Stimulated activated CD8-positive, alpha-beta memory T cell treated with anti-CD3 and anti-CD28 coated beads, Interleukin-2, amount 100 ng/mL, for 1 hour (primary cell): ENCODE measurements around the gene LINC01488.

Experiments used
- DNase-seq, 2 donors: peaks; one replicate each; pipeline ENCODE4 v3.0.0-alpha.2; 2020; ENCODE audit warnings: low read depth in 2 of 2

Gene LINC01488

DNA sequence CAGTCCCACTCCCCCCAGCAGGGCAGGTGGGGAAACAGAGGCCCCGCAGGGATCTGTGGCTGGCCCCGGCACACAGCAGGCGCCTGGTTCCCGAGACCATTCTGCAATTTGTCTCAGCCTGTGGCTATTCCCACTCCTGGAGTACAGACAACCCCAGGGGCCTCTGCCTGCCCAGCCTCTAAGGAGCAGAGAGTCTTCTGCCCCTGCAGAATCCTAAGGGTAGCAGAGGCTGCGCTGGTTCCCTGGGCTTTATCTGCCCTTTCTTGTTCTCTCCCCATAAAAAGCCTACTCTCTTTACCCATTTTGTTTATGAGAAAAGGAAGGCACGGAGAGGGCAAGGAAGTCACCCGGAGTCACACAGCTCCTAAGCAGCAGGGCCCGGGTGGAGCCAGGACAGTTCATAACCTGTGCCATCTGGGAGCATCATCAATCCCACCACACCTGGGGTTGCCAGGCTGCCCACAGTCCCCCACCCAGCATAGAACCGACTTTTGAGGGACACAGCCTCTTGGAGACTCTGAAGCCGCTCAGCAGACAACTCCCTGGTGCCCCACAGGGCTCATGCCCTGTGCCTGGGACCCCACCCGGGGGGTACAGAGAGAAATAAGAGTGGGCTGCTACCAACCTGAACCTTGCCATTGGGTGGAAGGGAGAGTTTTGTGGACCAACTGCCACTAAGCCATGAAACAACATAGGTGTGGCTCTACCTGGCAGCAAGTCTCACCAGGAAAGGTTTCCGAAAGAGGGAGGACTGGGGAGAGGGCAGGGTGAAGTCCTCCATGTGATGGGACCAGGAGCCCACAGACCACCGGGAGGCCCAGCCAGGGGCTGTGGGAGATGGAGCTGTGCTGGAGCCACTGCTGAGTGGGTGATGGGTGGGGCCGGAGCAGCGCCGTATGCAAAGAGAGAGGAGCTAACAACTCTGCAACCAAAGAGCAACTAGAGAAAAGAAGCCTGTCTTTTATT, 17.2 kb upstream of the LINC01488 start:
- DNase-seq = no peak

DNA sequence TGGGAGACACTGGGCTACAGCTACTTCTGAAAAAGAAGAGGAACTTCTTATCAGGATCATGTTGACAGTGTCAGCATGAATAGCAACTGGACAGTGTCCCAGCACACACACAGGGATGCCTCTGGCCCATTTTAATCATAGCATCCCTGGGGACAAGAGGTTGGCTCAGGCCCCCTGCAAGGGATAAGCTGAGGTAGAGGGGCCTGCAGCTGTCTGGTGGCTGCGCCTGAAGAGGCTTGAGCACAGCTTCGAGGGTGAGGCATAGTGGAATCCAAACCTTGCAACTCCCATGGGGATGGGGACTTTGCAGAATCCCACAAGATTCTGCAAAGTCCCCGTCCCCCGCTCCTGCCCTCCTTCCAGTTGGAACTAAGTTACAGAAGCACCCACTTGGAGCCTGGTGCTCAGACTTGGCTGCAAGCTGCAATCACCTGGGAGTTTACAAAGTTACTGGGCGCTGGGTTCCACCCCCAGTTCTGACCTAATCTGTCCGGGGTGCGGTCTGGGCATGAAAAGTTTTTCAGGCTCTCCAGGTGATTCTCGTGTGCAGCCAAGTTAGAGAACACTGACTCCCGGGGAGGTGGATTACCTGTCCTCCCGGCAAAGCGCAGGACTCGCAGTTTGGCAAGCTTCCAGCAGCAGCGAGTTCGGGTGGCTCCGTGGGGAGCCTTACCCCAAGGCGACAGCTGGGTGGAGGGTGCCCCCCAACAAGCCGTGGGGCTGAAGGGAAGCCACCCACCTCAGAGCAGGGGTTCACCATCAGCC, 16.0 kb upstream of the LINC01488 start:
- no peak for DNase-seq

DNA sequence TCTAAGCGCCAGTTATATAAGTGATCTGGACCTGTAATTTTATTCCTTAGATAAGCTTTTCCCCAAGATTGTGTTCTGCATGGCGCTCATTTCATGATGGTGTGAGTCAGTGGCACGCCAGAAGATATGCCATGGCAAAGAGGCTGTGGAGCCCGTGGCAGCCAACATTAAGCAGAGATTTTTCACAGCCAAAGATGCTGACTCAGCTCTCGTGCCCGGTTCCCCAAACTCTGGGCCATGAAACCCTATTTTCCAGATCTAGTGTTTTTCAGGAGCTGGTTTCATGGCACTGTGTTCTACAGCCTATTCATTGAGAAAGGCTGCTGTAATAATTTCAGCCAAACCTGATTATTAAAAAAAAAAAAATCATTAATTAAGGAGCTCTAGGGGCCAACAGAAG, 15.4 kb upstream of the LINC01488 start:
- DNase-seq = no peak

- no peak for DNase-seq
Observed at GRCh38 chr11:69467196-69467595, 14.3 kb upstream of the LINC01488 start.

DNA sequence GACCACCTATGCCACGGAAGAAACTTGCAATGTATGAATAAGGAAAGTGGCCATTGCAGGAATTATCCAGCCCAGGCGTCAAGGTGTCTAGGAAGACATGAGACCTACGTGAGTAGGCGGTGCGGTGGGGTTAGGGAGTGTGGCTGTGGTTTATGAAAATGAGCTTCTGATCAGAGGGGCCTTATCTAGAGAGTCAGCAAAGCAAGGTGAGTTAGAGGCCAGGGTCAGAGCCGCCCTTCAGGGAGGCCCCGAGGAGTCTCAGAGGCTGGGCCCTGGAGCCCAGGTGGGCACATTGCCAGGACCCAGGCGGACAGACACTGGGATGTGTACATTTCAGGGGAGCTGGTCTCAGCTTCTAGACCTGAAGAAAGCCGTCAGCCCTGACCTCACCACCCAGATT, 13.8 kb upstream of the LINC01488 start:
- no peak for DNase-seq

DNA sequence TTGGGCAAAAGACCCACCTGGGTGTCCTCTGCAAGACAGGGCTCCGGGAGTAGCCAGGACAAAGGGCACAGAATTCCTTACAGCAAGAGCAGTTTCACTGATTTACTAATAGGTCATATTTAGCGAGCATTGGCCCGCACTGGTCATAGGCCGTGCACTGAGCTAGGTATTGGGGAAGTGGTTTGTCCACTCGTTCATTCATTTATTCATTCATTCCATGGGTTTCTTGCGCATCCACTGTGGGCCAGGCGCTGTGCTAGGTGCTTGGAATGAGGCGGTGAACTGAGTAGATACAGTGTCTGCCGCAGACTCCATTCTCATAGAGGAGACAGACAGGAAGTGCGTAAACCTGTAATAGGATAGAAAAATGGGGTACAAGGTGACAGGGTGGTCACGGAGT, 13.2 kb upstream of the LINC01488 start:
- no peak for DNase-seq

GRCh38 chr11:69468911-69469885, 12.3 kb upstream of the LINC01488 start:
- DNase-seq = no peak

GRCh38 chr11:69470301-69470700, 11.2 kb upstream of the LINC01488 start:
- DNase-seq = no peak

DNA sequence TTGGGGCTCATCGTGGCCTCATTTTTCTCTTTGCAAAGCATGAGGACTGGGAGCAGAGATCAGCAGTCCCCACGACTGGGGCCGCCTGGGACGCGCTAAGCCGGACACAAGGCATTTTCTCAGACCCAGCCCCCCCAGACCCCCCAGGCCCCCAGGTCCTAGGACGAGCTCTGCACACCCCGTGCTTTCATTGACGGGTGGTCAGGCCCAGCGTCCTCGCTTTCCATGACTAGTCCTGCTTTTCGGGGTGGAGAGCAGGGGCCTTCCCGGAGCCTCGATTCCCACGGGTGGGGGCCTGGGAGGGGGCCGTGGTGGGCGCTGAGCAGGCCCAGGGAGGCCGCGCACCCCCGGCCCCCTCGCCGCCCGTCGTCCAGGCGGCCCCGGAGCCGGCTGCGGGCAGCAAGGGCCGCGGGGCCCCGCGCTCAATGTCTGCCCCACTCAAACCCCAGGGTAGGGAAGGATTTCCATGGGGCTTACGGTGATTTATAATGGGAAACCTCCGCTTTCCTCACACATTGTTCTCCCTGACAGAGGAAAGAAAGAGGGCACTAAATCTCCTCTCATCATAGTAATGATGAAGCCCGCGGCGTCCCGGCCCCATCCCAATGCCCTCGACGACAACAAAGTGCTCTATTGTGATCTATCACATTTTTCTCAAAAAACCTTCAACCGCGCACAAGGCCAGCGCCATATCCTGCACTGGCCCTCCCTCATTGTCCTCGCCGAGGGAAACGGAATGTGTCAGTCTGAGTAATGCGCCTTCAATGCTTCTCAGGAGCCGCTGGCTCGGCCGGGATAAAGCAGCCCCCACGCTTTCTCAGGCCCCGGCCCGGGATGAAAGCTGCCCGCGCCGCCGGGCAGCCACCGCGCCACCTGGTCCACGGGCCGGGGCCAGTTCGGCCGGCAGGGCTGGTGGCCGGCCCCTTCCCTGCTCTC, 10.4 kb upstream of the LINC01488 start:
- DNase-seq = no peak

- no peak for DNase-seq
Observed at GRCh38 chr11:69471729-69472540, 9.5 kb upstream of the LINC01488 start.

GRCh38 chr11:69472541-69473275, 8.8 kb upstream of the LINC01488 start:
- no peak for DNase-seq

DNA sequence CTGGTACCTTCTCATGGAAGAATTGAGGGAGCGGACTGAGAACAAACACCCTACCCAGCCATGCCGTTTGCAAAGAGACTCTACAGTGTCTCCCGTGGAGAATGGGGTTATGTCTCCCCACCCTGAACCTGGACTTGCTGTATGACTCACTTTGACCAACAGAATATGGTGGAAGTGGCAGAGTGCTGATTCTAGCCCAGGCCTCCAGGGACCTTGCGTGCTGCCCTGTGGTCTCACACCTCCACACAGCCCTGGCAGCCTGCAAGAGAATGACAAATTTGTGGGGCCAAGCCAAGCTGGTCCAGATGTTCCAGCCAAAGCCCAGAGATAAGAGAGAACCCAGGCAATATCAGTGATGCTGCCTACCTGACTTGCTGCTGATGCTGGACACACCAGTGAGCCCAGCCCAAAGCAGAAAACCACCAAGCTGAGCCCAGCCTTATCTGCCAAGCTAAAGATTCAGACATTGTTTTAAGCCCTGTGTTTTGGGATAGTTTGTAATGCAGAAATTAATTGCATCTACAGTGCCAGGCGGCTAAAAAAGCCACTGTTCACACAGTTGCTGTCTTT, 8.1 kb upstream of the LINC01488 start:
- no peak for DNase-seq

GRCh38 chr11:69474736-69475135, 6.7 kb upstream of the LINC01488 start:
- no peak for DNase-seq

- no peak for DNase-seq
Observed at GRCh38 chr11:69475141-69475865, 6.2 kb upstream of the LINC01488 start.

GRCh38 chr11:69475866-69476471, 5.5 kb upstream of the LINC01488 start:
- DNase-seq = no peak

DNA sequence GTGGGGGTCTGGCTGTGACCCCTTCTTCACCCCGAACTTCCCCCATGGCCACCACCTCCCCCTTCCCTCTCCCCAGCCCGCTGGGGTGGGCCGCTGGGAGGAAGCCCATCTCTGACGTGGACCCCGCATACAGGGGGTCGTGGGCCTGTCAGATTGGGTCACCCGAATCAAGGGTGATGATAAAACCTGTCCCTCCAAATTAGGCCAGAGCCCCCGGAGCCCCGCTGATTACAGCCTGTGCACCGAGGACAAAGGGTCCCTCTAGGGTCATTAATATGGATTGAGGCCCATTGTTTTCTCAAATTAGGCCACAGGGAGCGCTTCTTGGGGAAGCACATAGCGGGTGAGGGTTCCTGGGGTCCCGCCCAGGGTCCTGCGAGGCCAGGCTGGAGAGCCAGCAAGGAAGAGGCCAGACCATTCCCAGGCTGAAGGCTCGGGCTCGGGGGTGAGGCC, 4.9 kb upstream of the LINC01488 start:
- DNase-seq = no peak

DNA sequence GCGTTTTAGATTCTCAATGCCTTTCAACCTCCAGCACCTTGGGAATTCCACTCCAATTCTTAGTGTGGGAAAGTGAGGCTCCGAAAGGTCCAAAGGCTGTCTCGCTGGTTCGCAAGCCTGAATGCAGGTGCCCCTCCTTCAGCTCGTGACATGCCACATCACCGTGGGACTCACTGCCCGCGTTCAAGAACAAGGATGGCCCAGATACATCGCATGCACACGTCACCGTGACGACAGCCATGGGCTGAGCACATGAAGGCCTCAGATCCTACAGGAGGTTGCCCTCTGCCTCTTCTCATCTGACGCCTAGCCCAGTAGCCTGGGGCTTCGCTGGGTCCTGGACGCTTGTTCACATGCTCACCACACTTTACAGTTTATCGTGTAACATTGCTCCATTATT, 4.4 kb upstream of the LINC01488 start:
- DNase-seq = no peak
